Measurements from ENCODE around the gene VPS54.
A peak's percentile ranks its signal among the peaks of the same experiment; 100 is the strongest.
"Not testable (repeated sequence)": the region's sequence is repeated elsewhere in the genome, so short reads cannot be mapped to it uniquely, and the experiment has no call there.

Gene VPS54

GRCh38 chr2:63850204-63850571 is 169.0 kb downstream of the VPS54 start:
- Histone ChIP-seq H4K8ac (ENCODE audit: low read depth, low read length) (no peak overlapping the region), H3K36me3 (ENCODE audit: control insufficient read depth in 1 of 2, insufficient read depth in 2 of 2, low read length in 2 of 2) (peaks cover 0 to 2% of the 10 kb centered on the region in 2 experiments), H3K4me2 (ENCODE audit: low read length) (no peak overlapping the region), H3K79me1 (ENCODE audit: low read length) (peaks cover 2% of the 10 kb centered on the region), H3K9me3 (ENCODE audit: insufficient read depth, low read depth, low read length) (no peaks in the 10 kb centered on the region), H2AFZ (ENCODE audit: insufficient read depth, low read length, poor library complexity) (no peak overlapping the region), H3K4me3 (ENCODE audit: low read depth, low read length) (no peak overlapping the region), H3K9ac (ENCODE audit: low read length) (no peak overlapping the region), H2BK12ac (ENCODE audit: low read length) (no peak overlapping the region), H3K27ac (ENCODE audit: low read depth, low read length) (no peak overlapping the region), H2AK5ac (ENCODE audit: low read length) (no peak overlapping the region), H3K4me1 (ENCODE audit: control insufficient read depth in 1 of 2, insufficient read depth in 2 of 2, low read length in 2 of 2) (peaks cover 5 to 17% of the 10 kb centered on the region in 2 experiments), H3K14ac (ENCODE audit: low read length) (no peak overlapping the region), H3K18ac (ENCODE audit: low read length) (no peak overlapping the region), H2BK5ac (ENCODE audit: low read depth, low read length, poor library complexity) (no peak overlapping the region), H3K27me3 (ENCODE audit: insufficient read depth, low read length) (no peaks in the 10 kb centered on the region), H2BK120ac (ENCODE audit: insufficient read depth, low read length, poor library complexity) (no peak overlapping the region), H3K23ac (ENCODE audit: low read length) (no peak overlapping the region), H4K12ac (ENCODE audit: low read depth, low read length) (no peak overlapping the region), H3K4ac (ENCODE audit: low read depth, low read length) (no peak overlapping the region), H3K79me2 (ENCODE audit: control insufficient read depth, insufficient read depth, low read length, poor library complexity) (peaks cover 10% of the 10 kb centered on the region), H4K91ac (ENCODE audit: low read depth, low read length) (no peak overlapping the region)
- WGBS (ENCODE audit: extremely low coverage, insufficient coverage, insufficient read length) = no CpG with 5 or more reads among the region's 1 CpG
- DNase-seq = no peak

GRCh38 chr2:63849381-63850203 is 169.6 kb downstream of the VPS54 start:
- Histone ChIP-seq H3K9ac (ENCODE audit: low read length) (no peak overlapping the region), H3K23ac (ENCODE audit: low read length) (no peak overlapping the region), H3K27ac (ENCODE audit: low read depth, low read length) (no peak overlapping the region), H4K91ac (ENCODE audit: low read depth, low read length) (no peak overlapping the region), H3K18ac (ENCODE audit: low read length) (no peak overlapping the region), H3K4ac (ENCODE audit: low read depth, low read length) (peak overlapping the region; percentile 67), H4K8ac (ENCODE audit: low read depth, low read length) (no peak overlapping the region), H4K12ac (ENCODE audit: low read depth, low read length) (no peak overlapping the region), H2AFZ (ENCODE audit: insufficient read depth, low read length, poor library complexity) (no peak overlapping the region), H3K27me3 (ENCODE audit: insufficient read depth, low read length) (no peaks in the 10 kb centered on the region), H3K79me1 (ENCODE audit: low read length) (peaks cover 2% of the 10 kb centered on the region), H3K4me3 (ENCODE audit: low read depth, low read length) (no peak overlapping the region), H2AK5ac (ENCODE audit: low read length) (no peak overlapping the region), H2BK12ac (ENCODE audit: low read length) (no peak overlapping the region), H2BK120ac (ENCODE audit: insufficient read depth, low read length, poor library complexity) (no peak overlapping the region), H3K4me2 (ENCODE audit: low read length) (peak overlapping the region; percentile 22), H3K36me3 (ENCODE audit: control insufficient read depth in 1 of 2, insufficient read depth in 2 of 2, low read length in 2 of 2) (peaks cover 0 to 2% of the 10 kb centered on the region in 2 experiments), H3K79me2 (ENCODE audit: control insufficient read depth, insufficient read depth, low read length, poor library complexity) (peaks cover 10% of the 10 kb centered on the region), H3K4me1 (ENCODE audit: control insufficient read depth in 1 of 2, insufficient read depth in 2 of 2, low read length in 2 of 2) (peaks cover 6 to 18% of the 10 kb centered on the region in 2 experiments), H2BK5ac (ENCODE audit: low read depth, low read length, poor library complexity) (no peak overlapping the region), H3K9me3 (ENCODE audit: insufficient read depth, low read depth, low read length) (no peaks in the 10 kb centered on the region), H3K14ac (ENCODE audit: low read length) (no peak overlapping the region)
- peak in 1 of 2 donors; percentile 34 for DNase-seq
- WGBS (ENCODE audit: extremely low coverage, insufficient coverage, insufficient read length) = no CpG with 5 or more reads among the region's 7 CpGs

- not testable (repeated sequence) for H3K4me3 ChIP-seq (ENCODE audit: low read depth, low read length); H3K9ac ChIP-seq (ENCODE audit: low read length); H4K12ac ChIP-seq (ENCODE audit: low read depth, low read length); H3K18ac ChIP-seq (ENCODE audit: low read length); H2BK12ac ChIP-seq (ENCODE audit: low read length); H2AFZ ChIP-seq (ENCODE audit: insufficient read depth, low read length, poor library complexity); H4K8ac ChIP-seq (ENCODE audit: low read depth, low read length); H2BK5ac ChIP-seq (ENCODE audit: low read depth, low read length, poor library complexity); H3K36me3 ChIP-seq (ENCODE audit: control insufficient read depth in 1 of 2, insufficient read depth in 2 of 2, low read length in 2 of 2); H3K23ac ChIP-seq (ENCODE audit: low read length); DNase-seq; H3K14ac ChIP-seq (ENCODE audit: low read length); H2BK120ac ChIP-seq (ENCODE audit: insufficient read depth, low read length, poor library complexity); H3K4me2 ChIP-seq (ENCODE audit: low read length); H3K27me3 ChIP-seq (ENCODE audit: insufficient read depth, low read length); H2AK5ac ChIP-seq (ENCODE audit: low read length); H3K9me3 ChIP-seq (ENCODE audit: insufficient read depth, low read depth, low read length); H3K79me1 ChIP-seq (ENCODE audit: low read length)
- peak overlapping the region; percentile 10 for H3K27ac ChIP-seq (ENCODE audit: low read depth, low read length)
- H3K4ac ChIP-seq (ENCODE audit: low read depth, low read length) = peak overlapping the region; percentile 93
- peaks cover 7 to 19% of the 10 kb centered on the region in 2 experiments for H3K4me1 ChIP-seq (ENCODE audit: control insufficient read depth in 1 of 2, insufficient read depth in 2 of 2, low read length in 2 of 2)
- H4K91ac ChIP-seq (ENCODE audit: low read depth, low read length) = peak overlapping the region; percentile 43
- no CpG with 5 or more reads among the region's 4 CpGs for WGBS (ENCODE audit: extremely low coverage, insufficient coverage, insufficient read length)
- peaks cover 14% of the 10 kb centered on the region for H3K79me2 ChIP-seq (ENCODE audit: control insufficient read depth, insufficient read depth, low read length, poor library complexity)
These were observed 171.7 kb downstream of the VPS54 start for GRCh38 chr2:63847571-63847970.

- H3K4ac ChIP-seq (ENCODE audit: low read depth, low read length) = no peak overlapping the region
- no peak overlapping the region for H2BK5ac ChIP-seq (ENCODE audit: low read depth, low read length, poor library complexity)
- peaks cover 18% of the 10 kb centered on the region for H3K79me2 ChIP-seq (ENCODE audit: control insufficient read depth, insufficient read depth, low read length, poor library complexity)
- H3K79me1 ChIP-seq (ENCODE audit: low read length) = peaks cover 12% of the 10 kb centered on the region
- H4K12ac ChIP-seq (ENCODE audit: low read depth, low read length) = no peak overlapping the region
- no peaks in the 10 kb centered on the region for H3K27me3 ChIP-seq (ENCODE audit: insufficient read depth, low read length)
- H3K4me1 ChIP-seq (ENCODE audit: control insufficient read depth in 1 of 2, insufficient read depth in 2 of 2, low read length in 2 of 2) = peaks cover 7 to 19% of the 10 kb centered on the region in 2 experiments
- H4K8ac ChIP-seq (ENCODE audit: low read depth, low read length) = no peak overlapping the region
- H3K23ac ChIP-seq (ENCODE audit: low read length) = no peak overlapping the region
- no CpG with 5 or more reads among the region's 1 CpG for WGBS (ENCODE audit: extremely low coverage, insufficient coverage, insufficient read length)
- peak overlapping the region; percentile 47 for H3K27ac ChIP-seq (ENCODE audit: low read depth, low read length)
- H3K4me2 ChIP-seq (ENCODE audit: low read length) = peak overlapping the region; percentile 41
- H3K18ac ChIP-seq (ENCODE audit: low read length) = no peak overlapping the region
- H2AFZ ChIP-seq (ENCODE audit: insufficient read depth, low read length, poor library complexity) = no peak overlapping the region
- H3K14ac ChIP-seq (ENCODE audit: low read length) = no peak overlapping the region
- H2BK120ac ChIP-seq (ENCODE audit: insufficient read depth, low read length, poor library complexity) = no peak overlapping the region
- no peaks in the 10 kb centered on the region for H3K9me3 ChIP-seq (ENCODE audit: insufficient read depth, low read depth, low read length)
- no peak for DNase-seq
- H2AK5ac ChIP-seq (ENCODE audit: low read length) = no peak overlapping the region
- no peak overlapping the region for H4K91ac ChIP-seq (ENCODE audit: low read depth, low read length)
- H3K36me3 ChIP-seq (ENCODE audit: control insufficient read depth in 1 of 2, insufficient read depth in 2 of 2, low read length in 2 of 2) = no peaks in the 10 kb centered on the region
- H3K9ac ChIP-seq (ENCODE audit: low read length) = no peak overlapping the region
- H2BK12ac ChIP-seq (ENCODE audit: low read length) = no peak overlapping the region
- H3K4me3 ChIP-seq (ENCODE audit: low read depth, low read length) = no peak overlapping the region
These were observed 172.7 kb downstream of the VPS54 start for GRCh38 chr2:63846487-63846886.
